ENCODE measurements around the gene SNX13.

SNX13 gene

DNA sequence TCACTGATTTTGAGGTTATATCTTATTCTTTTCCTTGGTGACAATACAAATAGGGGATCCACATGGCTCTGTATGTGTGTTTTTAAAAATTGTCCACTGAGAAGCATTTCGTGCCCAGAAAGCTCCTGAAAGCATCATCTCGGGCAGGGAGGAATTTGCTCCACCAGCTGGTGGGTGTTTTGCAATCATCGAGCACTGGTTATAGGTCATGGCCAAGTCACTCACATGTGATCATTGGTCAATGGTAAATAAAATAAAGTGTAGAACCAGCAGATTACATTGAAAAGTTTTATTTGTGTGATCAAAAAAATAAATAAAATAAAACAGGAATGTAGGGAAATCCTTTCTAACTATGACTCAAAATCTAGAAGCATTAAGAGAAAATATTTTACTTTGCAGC is 23.0 kb upstream of the SNX13 start:
- no peak overlapping the region for H3K4me3 ChIP-seq (ENCODE audit: low read length)
- TF ChIP-seq, protein P1, sequence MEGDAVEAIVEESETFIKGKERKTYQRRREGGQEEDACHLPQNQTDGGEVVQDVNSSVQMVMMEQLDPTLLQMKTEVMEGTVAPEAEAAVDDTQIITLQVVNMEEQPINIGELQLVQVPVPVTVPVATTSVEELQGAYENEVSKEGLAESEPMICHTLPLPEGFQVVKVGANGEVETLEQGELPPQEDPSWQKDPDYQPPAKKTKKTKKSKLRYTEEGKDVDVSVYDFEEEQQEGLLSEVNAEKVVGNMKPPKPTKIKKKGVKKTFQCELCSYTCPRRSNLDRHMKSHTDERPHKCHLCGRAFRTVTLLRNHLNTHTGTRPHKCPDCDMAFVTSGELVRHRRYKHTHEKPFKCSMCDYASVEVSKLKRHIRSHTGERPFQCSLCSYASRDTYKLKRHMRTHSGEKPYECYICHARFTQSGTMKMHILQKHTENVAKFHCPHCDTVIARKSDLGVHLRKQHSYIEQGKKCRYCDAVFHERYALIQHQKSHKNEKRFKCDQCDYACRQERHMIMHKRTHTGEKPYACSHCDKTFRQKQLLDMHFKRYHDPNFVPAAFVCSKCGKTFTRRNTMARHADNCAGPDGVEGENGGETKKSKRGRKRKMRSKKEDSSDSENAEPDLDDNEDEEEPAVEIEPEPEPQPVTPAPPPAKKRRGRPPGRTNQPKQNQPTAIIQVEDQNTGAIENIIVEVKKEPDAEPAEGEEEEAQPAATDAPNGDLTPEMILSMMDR (conservative IDR thresholded peaks at IDR 0.05; ENCODE audit: low read depth, low read length): no peak
- DNase-seq (ENCODE audit: low read depth): no peak

DNA sequence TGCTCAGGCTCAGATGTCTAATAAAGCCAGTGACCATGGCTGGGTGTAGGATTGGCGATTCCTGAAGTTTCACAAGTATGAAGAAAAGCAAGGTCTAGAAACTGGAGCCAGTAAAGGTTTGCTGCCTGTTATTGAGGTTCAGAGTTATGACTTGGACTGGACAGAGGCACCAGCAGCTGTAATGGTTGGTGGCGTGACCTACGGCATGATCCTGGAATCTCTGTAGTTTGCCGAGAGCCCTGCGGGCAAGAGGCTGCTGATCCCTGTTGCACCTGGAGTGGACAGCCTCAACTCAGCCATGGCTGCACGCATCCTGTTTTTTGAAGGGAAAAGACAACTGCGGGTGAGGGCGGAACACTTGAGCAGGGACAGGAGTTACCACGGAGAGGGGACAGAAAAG is 22.4 kb upstream of the SNX13 start:
- DNase-seq (ENCODE audit: low read depth): no peak
- TF ChIP-seq, protein P1 (conservative IDR thresholded peaks at IDR 0.05; ENCODE audit: low read depth, low read length): no peak
- H3K4me3 ChIP-seq (ENCODE audit: low read length): no peak overlapping the region

DNA sequence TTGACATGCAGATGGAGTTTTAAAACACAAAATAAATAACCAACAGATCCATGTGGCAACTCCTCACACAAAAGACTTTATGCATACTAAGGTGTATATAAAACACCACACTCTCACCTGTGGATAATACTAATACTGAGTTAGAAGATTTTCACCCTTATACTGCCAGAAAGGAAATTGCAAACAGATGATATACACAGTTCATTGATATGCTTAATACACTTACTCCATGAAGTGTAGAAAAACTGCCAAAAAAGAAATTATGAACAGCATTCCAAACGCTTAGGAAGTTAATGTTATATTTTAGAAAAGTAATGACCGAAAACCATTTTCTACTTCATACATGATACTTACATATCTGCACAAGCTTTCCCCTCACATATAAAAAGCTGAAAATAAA is 17.6 kb upstream of the SNX13 start:
- H3K4me3 ChIP-seq (ENCODE audit: low read length): no peak overlapping the region
- no peak for DNase-seq (ENCODE audit: low read depth)
- TF ChIP-seq, protein P1 (conservative IDR thresholded peaks at IDR 0.05; ENCODE audit: low read depth, low read length): no peak

DNA sequence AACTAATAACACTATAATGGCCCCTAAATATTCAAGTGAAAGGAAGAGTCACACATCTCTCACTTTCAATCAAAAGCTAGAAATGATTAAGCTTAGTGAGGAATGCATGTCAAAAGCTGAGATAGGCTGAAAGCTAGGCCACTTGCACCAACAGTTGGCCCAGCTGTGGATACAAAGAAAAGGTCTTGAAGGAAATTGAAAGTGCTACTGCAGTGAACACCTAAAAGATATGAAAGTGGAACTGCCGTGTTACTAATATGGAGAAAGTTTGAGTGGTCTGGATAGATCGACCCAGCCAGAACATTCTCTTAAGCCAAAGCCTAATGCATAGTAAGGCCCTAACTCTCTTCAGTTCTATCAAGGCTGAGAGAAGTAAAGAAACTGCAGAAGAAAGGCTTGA is 12.1 kb upstream of the SNX13 start:
- DNase-seq (ENCODE audit: low read depth): no peak
- TF ChIP-seq, protein P1 (conservative IDR thresholded peaks at IDR 0.05; ENCODE audit: low read depth, low read length): no peak
- H3K4me3 ChIP-seq (ENCODE audit: low read length): no peak overlapping the region

DNA sequence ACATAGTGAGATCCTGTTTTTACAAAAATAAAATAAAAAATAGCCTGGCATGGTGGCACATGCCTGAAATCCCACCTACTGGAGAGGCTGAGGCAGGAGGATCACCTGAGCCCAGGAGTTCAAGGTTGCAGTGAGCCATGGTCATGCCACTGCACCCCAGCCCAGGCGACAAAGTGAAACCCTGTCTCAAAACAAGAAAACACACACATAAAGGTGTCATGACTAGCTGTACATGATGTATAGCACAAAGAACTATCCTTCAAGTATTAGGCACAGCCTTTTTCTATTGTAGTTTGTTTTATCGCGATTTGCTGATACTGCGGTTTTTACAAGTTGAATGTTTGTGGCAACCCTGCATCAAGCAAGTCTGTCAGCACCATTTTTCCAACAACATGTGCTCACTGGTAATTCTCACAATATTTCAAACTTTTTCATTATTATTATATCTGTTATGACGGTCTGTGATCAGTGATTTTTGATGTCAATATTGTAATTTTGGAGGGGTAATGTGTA is 11.5 kb upstream of the SNX13 start:
- TF ChIP-seq, protein P1 (conservative IDR thresholded peaks at IDR 0.05; ENCODE audit: low read depth, low read length): no peak
- no peak for DNase-seq (ENCODE audit: low read depth)
- no peak overlapping the region for H3K4me3 ChIP-seq (ENCODE audit: low read length)

DNA sequence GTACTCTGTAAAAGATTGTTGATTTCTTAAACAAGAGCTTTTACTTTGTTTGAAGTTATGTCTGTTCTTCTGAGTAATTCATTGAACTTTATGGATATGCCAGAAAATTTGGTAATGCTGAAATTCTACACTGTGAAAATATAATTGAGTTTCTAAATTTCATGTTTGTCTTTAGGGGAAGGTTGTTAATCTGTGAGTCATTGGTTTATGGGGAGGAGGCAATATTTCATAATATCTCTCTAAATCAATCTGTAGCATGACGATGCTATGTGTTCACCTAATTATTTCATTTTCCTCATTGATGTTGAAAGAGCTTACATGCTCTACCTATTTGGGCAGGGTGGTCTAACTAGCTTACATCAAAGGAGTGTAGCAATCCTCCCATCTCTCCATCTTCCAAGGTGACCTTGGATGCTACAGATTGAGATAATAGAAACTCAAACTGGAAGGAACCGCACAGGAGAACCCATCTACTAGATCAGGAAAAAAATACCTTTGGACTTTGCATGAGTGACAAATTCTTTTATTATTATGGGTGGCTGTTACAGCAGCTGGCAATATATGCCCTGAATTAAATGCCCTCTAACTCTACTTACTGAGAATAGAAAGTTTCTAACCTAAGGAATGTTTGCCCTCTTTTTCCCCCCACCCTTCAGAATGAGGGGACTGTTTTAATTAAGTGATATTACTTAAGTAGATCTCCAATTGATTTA is 8.4 kb upstream of the SNX13 start:
- H3K4me3 ChIP-seq (ENCODE audit: low read length): no peak overlapping the region
- DNase-seq (ENCODE audit: low read depth): no peak
- TF ChIP-seq, protein P1 (conservative IDR thresholded peaks at IDR 0.05; ENCODE audit: low read depth, low read length): no peak

DNA sequence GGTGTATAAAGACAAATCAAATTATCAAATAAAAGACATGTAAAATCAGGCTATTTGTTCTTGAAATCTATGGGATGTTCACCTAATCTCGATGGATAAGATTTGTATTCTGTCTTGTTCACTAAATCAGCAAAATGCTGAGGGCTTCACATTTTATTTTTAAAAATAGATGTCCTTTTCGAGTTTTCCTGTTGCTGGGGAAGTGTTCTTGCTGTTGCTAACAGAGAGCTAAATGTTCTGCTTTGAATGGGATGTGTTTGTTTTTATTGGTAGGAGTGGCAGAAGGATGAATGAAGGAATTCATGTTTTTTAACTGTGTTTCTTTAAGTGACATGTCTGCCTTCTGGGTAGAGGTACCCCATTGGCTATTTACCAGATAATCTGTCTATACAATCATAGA is 7.3 kb upstream of the SNX13 start:
- TF ChIP-seq, protein P1 (conservative IDR thresholded peaks at IDR 0.05; ENCODE audit: low read depth, low read length): no peak
- no peak overlapping the region for H3K4me3 ChIP-seq (ENCODE audit: low read length)
- no peak for DNase-seq (ENCODE audit: low read depth)
